Lung (tissue), 12 donors: ENCODE data around the gene QPCT. TPM values are rescaled to one million over a fixed set of nuclear protein-coding genes. Genes with fewer than 3 reads are reported as not detected.

Experiments
- ATAC-seq: fragments of 200-7000 bp; cut with Tn5 transposase; one replicate; pipeline ENCODE4 v1.9.1; 2020; ENCODE audit warnings: moderate number of reproducible peaks; ENCODE audit not compliant: insufficient read depth, low FRiP score
- DNase-seq, 3 donors: peaks; one replicate each; pipeline ENCODE4 v3.0.0-alpha.2; 2013 to 2017
- H3K27ac ChIP-seq, 2 donors: one replicate each; pipeline ENCODE4 v1.5.1; 2013; ENCODE audit warnings: mild to moderate bottlenecking in 2 of 2, moderate library complexity in 2 of 2, control low read depth in 1 of 2, inconsistent platforms in 1 of 2, low read depth in 1 of 2, low read length in 1 of 2
- H3K27me3 ChIP-seq, 3 donors: one replicate each; pipeline ENCODE4 v1.5.1; 2013; ENCODE audit warnings: low read length in 2 of 3; ENCODE audit not compliant: control insufficient read depth in 3 of 3, insufficient read depth in 3 of 3
- H3K36me3 ChIP-seq, 4 donors: one replicate each; pipeline ENCODE4 v1.5.1; 2013; ENCODE audit warnings: low read length in 4 of 4, mild to moderate bottlenecking in 1 of 4, moderate library complexity in 1 of 4; ENCODE audit not compliant: control insufficient read depth in 4 of 4, insufficient read depth in 4 of 4
- H3K4me1 ChIP-seq, 5 donors: one replicate each; pipeline ENCODE4 v1.5.1; 2013; ENCODE audit warnings: low read length in 5 of 5, mild to moderate bottlenecking in 2 of 5, moderate library complexity in 1 of 5; ENCODE audit not compliant: control insufficient read depth in 5 of 5, insufficient read depth in 5 of 5
- H3K4me3 ChIP-seq: one replicate; pipeline ENCODE4 v1.5.1; 2013; ENCODE audit warnings: mild to moderate bottlenecking, control low read depth, moderate library complexity
- H3K9ac ChIP-seq, 2 donors: one replicate each; pipeline ENCODE4 v1.5.1; 2013; ENCODE audit warnings: low read length in 2 of 2, control low read depth in 1 of 2; ENCODE audit not compliant: insufficient read depth in 1 of 2
- H3K9me3 ChIP-seq, 4 donors: one replicate each; pipeline ENCODE4 v1.5.1; 2013; ENCODE audit warnings: low read length in 3 of 4, mild to moderate bottlenecking in 1 of 4, moderate library complexity in 1 of 4; ENCODE audit not compliant: control insufficient read depth in 4 of 4, insufficient read depth in 3 of 4
- CTCF ChIP-seq: IDR thresholded peaks from 2 replicates; pipeline ENCODE4 v1.5.1; 2012; ENCODE audit warnings: mild to moderate bottlenecking; ENCODE audit errors: control extremely low read depth, extremely low read depth
- WGBS, 2 donors: extraction: QIAGEN DNeasy Blood & Tissue Kit; methylation state at CpG; one replicate each; pipeline ENCODE4 v1.1.7; 2013; 5-methylcytosine and 5-hydroxymethylcytosine counted together
- polyA plus RNA-seq, 2 donors: library from polyadenylated mRNA; stranded (reverse); fragments of 200-250 nt; gene quantifications; one replicate each; pipeline ENCODE4 v1.2.1, GENCODE V29; 2013
- total RNA-seq, 2 donors: library from RNA; depleted of rRNA in 1 of 2; stranded (reverse); fragments of >200 nt in 1 of 2; gene quantifications; one replicate each; pipeline ENCODE4 v1.2.1, GENCODE V29; 2014 to 2021
- donor health status: control.
- donor health status: control.
- donor health status: Bipolar disorder and iron deficiency.
- donor health status: healthy.
- donor health status: DM: yes; HTN: yes; CAD: no.

Gene QPCT
- total and polyA plus RNA-seq, 4 donors, result 3.0 to 34.1 (median 7.4) TPM

GRCh38 chr2:37326866-37327634 lies 17.4 kb upstream of the QPCT start:
- ATAC-seq, result no peak
- Histone ChIP-seq H3K27ac (no peak overlapping the region), H3K9me3 (no peaks in the 10 kb centered on the region), H3K4me3 (no peak overlapping the region), H3K36me3 (no peaks in the 10 kb centered on the region), H3K27me3 (no peaks in the 10 kb centered on the region), H3K4me1 (peaks cover 0 to 26% (median 3%) of the 10 kb centered on the region in 5 donors), H3K9ac (peak overlapping the region in 1 of 2 donors; percentile 67)
- DNase-seq, result no peak
- TF ChIP-seq CTCF, result no peak
- WGBS, 2 donors, result 76 to 92% methylated on average over 8 of the region's 8 CpGs

GRCh38 chr2:37330681-37331080 lies 13.7 kb upstream of the QPCT start:
- Histone ChIP-seq H3K27ac (no peak overlapping the region), H3K9ac (no peak overlapping the region), H3K4me1 (peaks cover 0 to 8% (median 0%) of the 10 kb centered on the region in 5 donors), H3K27me3 (peaks cover 0 to 4% (median 0%) of the 10 kb centered on the region in 3 donors), H3K36me3 (no peaks in the 10 kb centered on the region), H3K9me3 (peaks cover 0 to 2% (median 0%) of the 10 kb centered on the region in 4 donors), H3K4me3 (no peak overlapping the region)
- ATAC-seq (no peak), DNase-seq (no peak)
- TF ChIP-seq CTCF, result no peak

- WGBS, 2 donors, result 78 to 86% methylated on average over 3 of the region's 3 CpGs
- TF ChIP-seq CTCF, result no peak
- Histone ChIP-seq H3K36me3 (no peaks in the 10 kb centered on the region), H3K4me3 (no peak overlapping the region), H3K9ac (no peak overlapping the region), H3K9me3 (peaks cover 0 to 2% (median 0%) of the 10 kb centered on the region in 4 donors), H3K27me3 (peaks cover 0 to 4% (median 0%) of the 10 kb centered on the region in 3 donors), H3K4me1 (no peaks in the 10 kb centered on the region), H3K27ac (no peak overlapping the region)
- DNase-seq (no peak), ATAC-seq (no peak)
Observed at GRCh38 chr2:37332560-37332959, 11.9 kb upstream of the QPCT start.
